IMR-90 (cell line): ENCODE measurements around the gene SCN1B. TPM values are rescaled to one million over a fixed set of nuclear protein-coding genes. Genes with fewer than 3 reads are reported as not detected.

ENCODE experiments used
- ATAC-seq: fragments of 200-7000 bp; cut with Tn5 transposase; 2 replicates; pipeline ENCODE4 v1.9.1; 2020; ENCODE audit warnings: low read depth, mild to moderate bottlenecking, moderate library complexity
- BruUV-seq: library from RNA; stranded (reverse); fragments of 400-500 nt; replicated peaks from 2 replicates; lab custom pipeline; 2021; lab: Mats Ljungman, UMichigan
- CTCF ChIA-PET: fragments of 300-600 bp; formaldehyde crosslinking; extraction: SDS; loops from one replicate; lab custom pipeline; 2021; ENCODE audit warnings: antibody characterized with exemption; lab: Yijun Ruan, JAX
- POLR2A ChIA-PET: fragments of 300-600 bp; sonication (Branson Sonifier 250); formaldehyde crosslinking; loops from one replicate; lab custom pipeline; 2022; ENCODE audit warnings: antibody characterized with exemption; ENCODE audit not compliant: unreplicated experiment; lab: Charles Lee
- DNase-seq: peaks from one replicate; pipeline ENCODE4 v3.0.0; 2013
- H2AFZ ChIP-seq: replicated peaks from 2 replicates; pipeline ENCODE3; 2013; ENCODE audit warnings: low read length, mild to moderate bottlenecking; ENCODE audit not compliant: poor library complexity
- H2AK5ac ChIP-seq: 2 replicates; pipeline ENCODE4 v1.6.1; 2013; ENCODE audit warnings: low read depth, low read length, inconsistent platforms
- H2AK9ac ChIP-seq: replicated peaks from 2 replicates; pipeline ENCODE3; 2013; ENCODE audit warnings: mild to moderate bottlenecking, low read depth, low read length, moderate library complexity; ENCODE audit not compliant: poor library complexity
- H2BK120ac ChIP-seq: 2 replicates; pipeline ENCODE4 v1.6.1; 2013; ENCODE audit warnings: low read depth, low read length, inconsistent platforms
- H2BK15ac ChIP-seq: 3 replicates; pipeline ENCODE4 v1.6.1; 2013; ENCODE audit warnings: low read depth, low read length, inconsistent platforms
- H2BK20ac ChIP-seq: 2 replicates; pipeline ENCODE4 v1.6.1; 2013; ENCODE audit warnings: low read depth, mild to moderate bottlenecking, inconsistent platforms, low read length, moderate library complexity
- H2BK5ac ChIP-seq: 2 replicates; pipeline ENCODE4 v1.6.1; 2013; ENCODE audit warnings: mild to moderate bottlenecking, low read depth, low read length, inconsistent platforms; ENCODE audit not compliant: poor library complexity, severe bottlenecking
- H3K14ac ChIP-seq: replicated peaks from 2 replicates; pipeline ENCODE4 v1.6.1; 2013; ENCODE audit warnings: low read depth, low read length, inconsistent platforms
- H3K18ac ChIP-seq: 2 replicates; pipeline ENCODE4 v1.6.1; 2013; ENCODE audit warnings: low read depth, low read length, control low read depth
- H3K23ac ChIP-seq: 2 replicates; pipeline ENCODE4 v1.6.1; 2013; ENCODE audit warnings: low read depth, low read length, inconsistent platforms
- H3K27ac ChIP-seq: 2 replicates; pipeline ENCODE4 v1.5.1; 2013; ENCODE audit warnings: mild to moderate bottlenecking, control low read depth, low read length; ENCODE audit not compliant: insufficient read depth
- H3K27me3 ChIP-seq: 2 replicates; pipeline ENCODE4 v1.6.1; 2013; ENCODE audit warnings: low read length; ENCODE audit not compliant: control insufficient read depth, insufficient read depth
- H3K36me3 ChIP-seq: 2 replicates; pipeline ENCODE4 v1.6.1; 2013; ENCODE audit warnings: low read length, mixed read lengths; ENCODE audit not compliant: control insufficient read depth, insufficient read depth
- H3K4ac ChIP-seq: 2 replicates; pipeline ENCODE4 v1.6.1; 2013; ENCODE audit warnings: low read depth, low read length, inconsistent platforms
- H3K4me1 ChIP-seq: 2 replicates; pipeline ENCODE4 v1.6.1; 2013; ENCODE audit warnings: low read length, mixed read lengths; ENCODE audit not compliant: control insufficient read depth, insufficient read depth
- H3K4me2 ChIP-seq: 2 replicates; pipeline ENCODE4 v1.6.1; 2013; ENCODE audit warnings: low read depth, mild to moderate bottlenecking, control low read depth, low read length, moderate library complexity
- H3K4me3 ChIP-seq: 2 replicates; pipeline ENCODE4 v1.5.1; 2013; ENCODE audit warnings: low read depth, mild to moderate bottlenecking, control low read depth, low read length, moderate library complexity; ENCODE audit not compliant: insufficient read depth
- H3K56ac ChIP-seq: 2 replicates; pipeline ENCODE4 v1.6.1; 2013; ENCODE audit warnings: low read length, inconsistent platforms; ENCODE audit not compliant: insufficient read depth; ENCODE audit errors: extremely low read depth
- H3K79me1 ChIP-seq, 2 experiments: 2 replicates each; pipeline ENCODE4 v1.6.1; 2013; ENCODE audit warnings: low read length in 2 of 2, inconsistent platforms in 1 of 2, low read depth in 1 of 2
- H3K9ac ChIP-seq: 2 replicates; pipeline ENCODE4 v1.6.1; 2013; ENCODE audit warnings: low read depth, low read length, control low read depth
- H3K9me1 ChIP-seq: 2 replicates; pipeline ENCODE4 v1.6.1; 2013; ENCODE audit warnings: low read length, inconsistent platforms; ENCODE audit not compliant: insufficient read depth
- H3K9me3 ChIP-seq: 2 replicates; pipeline ENCODE4 v1.6.1; 2013; ENCODE audit warnings: low read length; ENCODE audit not compliant: control insufficient read depth, insufficient read depth
- H4K20me1 ChIP-seq: 2 replicates; pipeline ENCODE4 v1.6.1; 2013; ENCODE audit warnings: low read length, inconsistent platforms; ENCODE audit not compliant: insufficient read depth
- H4K5ac ChIP-seq: 2 replicates; pipeline ENCODE4 v1.6.1; 2013; ENCODE audit warnings: mild to moderate bottlenecking, low read depth, low read length, control low read depth
- H4K8ac ChIP-seq, 2 experiments: 2 replicates each; pipeline ENCODE4 v1.6.1; 2013; ENCODE audit warnings: low read depth in 2 of 2, low read length in 2 of 2, control low read depth in 1 of 2, inconsistent platforms in 1 of 2
- H4K91ac ChIP-seq: 2 replicates; pipeline ENCODE4 v1.6.1; 2013; ENCODE audit warnings: low read depth, low read length, inconsistent platforms; ENCODE audit not compliant: insufficient read depth
- BHLHE40 ChIP-seq: fragments of 150-350 bp; IDR thresholded peaks from 2 replicates; pipeline ENCODE4 v1.6.1; 2016; ENCODE audit warnings: mild to moderate bottlenecking, low read depth, low read length
- CEBPB ChIP-seq: IDR thresholded peaks from 2 replicates; pipeline ENCODE4 v1.6.1; 2012; ENCODE audit warnings: low read depth, low read length, improper control_type of control experiment
- CHD1 ChIP-seq: IDR thresholded peaks from 2 replicates; pipeline ENCODE4 v1.6.1; 2012; ENCODE audit warnings: low read depth, low read length, improper control_type of control experiment
- FOS ChIP-seq: fragments of 150-350 bp; IDR thresholded peaks from 2 replicates; pipeline ENCODE4 v1.6.1; 2016; ENCODE audit warnings: low read depth, low read length
- MAFK ChIP-seq: IDR thresholded peaks from 2 replicates; pipeline ENCODE4 v1.6.1; 2012; ENCODE audit warnings: low read depth, low read length, improper control_type of control experiment
- MAZ ChIP-seq: IDR thresholded peaks from 2 replicates; pipeline ENCODE4 v1.6.1; 2012; ENCODE audit warnings: low read depth, mild to moderate bottlenecking, low read length, improper control_type of control experiment, moderate library complexity, borderline replicate concordance
- MXI1 ChIP-seq: IDR thresholded peaks from 2 replicates; pipeline ENCODE4 v1.6.1; 2012; ENCODE audit warnings: low read depth, mild to moderate bottlenecking, low read length, moderate library complexity, borderline replicate concordance
- NFE2L2 ChIP-seq: fragments of 150-350 bp; IDR thresholded peaks from 2 replicates; pipeline ENCODE4 v1.6.1; 2016; ENCODE audit warnings: low read depth, mild to moderate bottlenecking, low read length
- POLR2A ChIP-seq: IDR thresholded peaks from 2 replicates; pipeline ENCODE4 v1.6.1; 2012; ENCODE audit warnings: mild to moderate bottlenecking, low read depth, low read length
- RCOR1 ChIP-seq: IDR thresholded peaks from 2 replicates; pipeline ENCODE4 v1.6.1; 2012; ENCODE audit warnings: mild to moderate bottlenecking, low read length, improper control_type of control experiment; ENCODE audit not compliant: insufficient replicate concordance
- RFX5 ChIP-seq: IDR thresholded peaks from 2 replicates; pipeline ENCODE4 v1.8.0; 2012; ENCODE audit warnings: low read depth, mild to moderate bottlenecking, low read length, moderate library complexity
- SMC3 ChIP-seq: fragments of 150-350 bp; IDR thresholded peaks from 2 replicates; pipeline ENCODE4 v1.6.1; 2016; ENCODE audit warnings: low read depth, mild to moderate bottlenecking, antibody characterized with exemption, low read length, moderate library complexity
- WGBS, 2 experiments: methylation state at CpG; one replicate each; pipeline versions ENCODE4 v1.1.5 to v1.1.7; 2013; ENCODE audit warnings: missing lambda C conversion rate in 2 of 2; ENCODE audit not compliant: insufficient read length in 1 of 2; ENCODE audit errors: extremely low coverage in 2 of 2; 5-methylcytosine and 5-hydroxymethylcytosine counted together
- dilution Hi-C: fragments of 300-500 bp; cut with HindIII; formaldehyde crosslinking; loops from one replicate; pipeline ENCODE4 v1.14.3; 2018; ENCODE audit warnings: low sequenced_read_pairs; ENCODE audit not compliant: unreplicated experiment
- in situ Hi-C: fragments of 300-500 bp; cut with MboI; formaldehyde crosslinking; loops from 3 replicates; pipeline ENCODE4 v1.14.3; 2019; ENCODE audit warnings: low sequenced_read_pairs, inconsistent platforms, mixed read lengths
- intact Hi-C: fragments of 100-400 bp; cut with micrococcal nuclease; formaldehyde crosslinking; loops from 2 replicates; pipeline ENCODE4 v1.10.0; 2022
- polyA plus RNA-seq, 3 experiments: library from polyadenylated mRNA; depleted of rRNA; stranded (reverse); fragments of >200 nt; gene quantifications; 2 replicates each; pipeline ENCODE4 v1.2.3, GENCODE V29; 2012; ENCODE audit warnings: low replicate concordance in 1 of 3
- total RNA-seq: library from RNA; depleted of rRNA; stranded (reverse); fragments of >200 nt; gene quantifications from 2 replicates; pipeline ENCODE4 v1.2.3, GENCODE V29; 2012
- TF ChIP-seq, protein P1 (sequence below): conservative IDR thresholded peaks from 2 replicates; pipeline ENCODE4 v1.5.1; 2012; ENCODE audit warnings: mild to moderate bottlenecking, low read depth, low read length, improper control_type of control experiment
- TF ChIP-seq, protein P2 (sequence below): fragments of 150-350 bp; IDR thresholded peaks from 2 replicates; pipeline ENCODE4 v1.6.1; 2017; ENCODE audit warnings: mild to moderate bottlenecking, antibody characterized with exemption, low read length, low read depth

The SCN1B gene
- total and polyA plus RNA-seq, 2 of the 4 experiments (the other 2 are of a cell fraction) = 2.0 to 9.6 TPM

DNA sequence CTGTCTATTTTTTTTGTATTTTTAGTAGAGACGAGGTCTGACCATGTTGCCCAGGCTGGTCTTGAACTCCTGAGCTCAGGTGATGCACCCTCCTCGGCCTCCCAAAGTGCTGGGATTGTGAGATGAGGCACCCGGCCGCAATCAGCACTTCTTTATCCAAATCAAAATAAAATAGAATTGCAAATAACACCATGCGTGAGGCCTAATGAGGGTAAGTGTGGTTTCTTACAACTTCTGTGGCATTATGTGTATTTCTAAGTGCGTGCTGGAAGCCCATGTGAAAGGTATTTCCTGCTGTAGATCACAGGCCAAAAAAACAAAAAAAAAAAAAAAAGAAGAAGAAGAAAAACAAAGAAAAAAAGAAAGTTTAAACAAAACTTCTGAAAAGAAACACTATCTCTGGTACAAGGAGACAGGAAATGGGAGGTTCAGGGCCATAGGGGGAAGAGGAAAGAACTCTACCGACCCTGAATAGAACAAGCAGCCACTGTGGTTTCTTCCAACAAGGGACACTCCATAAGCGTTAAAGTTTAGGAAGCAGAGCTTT lies 33.1 kb upstream of the SCN1B start:
- Histone ChIP-seq H2BK120ac (no peak overlapping the region), H3K27ac (no peak overlapping the region), H3K4me3 (no peak overlapping the region), H2BK5ac (no peak overlapping the region), H3K18ac (no peak overlapping the region), H2AFZ (no peak overlapping the region), H3K23ac (no peak overlapping the region), H3K9me1 (peaks cover 5% of the 10 kb centered on the region; the same call in 1 of the 2 replicates), H3K14ac (0 out of 2 replicates have a peak overlapping the region, but pooled peaks have one; percentile 63), H4K8ac (no peak overlapping the region), H3K9me3 (peaks cover 2% of the 10 kb centered on the region; the same call in 1 of the 2 replicates), H2AK9ac (peak overlapping the region; percentile 38), H3K4me2 (no peak overlapping the region), H3K36me3 (peaks cover 3% of the 10 kb centered on the region; the same call in 1 of the 2 replicates), H2AK5ac (no peak overlapping the region), H3K27me3 (no peaks in the 10 kb centered on the region), H2BK15ac (no peak overlapping the region), H3K56ac (no peak overlapping the region), H3K4me1 (peaks cover 7% of the 10 kb centered on the region), H3K9ac (no peak overlapping the region), H3K79me1 (peaks cover 4 to 23% of the 10 kb centered on the region in 2 experiments; a peak in 2 of 4 replicates), H4K91ac (no peak overlapping the region), H2BK20ac (no peak overlapping the region), H3K4ac (no peak overlapping the region), H4K5ac (no peak overlapping the region), H4K20me1 (peaks cover 12% of the 10 kb centered on the region; the same call in 1 of the 2 replicates)
- no TSS peak for BruUV-seq
- no peak for DNase-seq
- ChIA-PET POLR2A (no interaction called here), CTCF (no interaction called here)
- intact Hi-C loops = no loop called here
- ATAC-seq = no peak
- dilution Hi-C loops = no loop called here
- in situ Hi-C loops = no loop called here
- TF ChIP-seq FOS (no peak), SMC3 (no peak), CHD1 (no peak), NFE2L2 (no peak), MAFK (no peak), CEBPB (no peak), MAZ (no peak), RCOR1 (no peak), MXI1 (no peak), POLR2A (no peak), RFX5 (no peak), BHLHE40 (no peak)
- TF ChIP-seq, protein P1, sequence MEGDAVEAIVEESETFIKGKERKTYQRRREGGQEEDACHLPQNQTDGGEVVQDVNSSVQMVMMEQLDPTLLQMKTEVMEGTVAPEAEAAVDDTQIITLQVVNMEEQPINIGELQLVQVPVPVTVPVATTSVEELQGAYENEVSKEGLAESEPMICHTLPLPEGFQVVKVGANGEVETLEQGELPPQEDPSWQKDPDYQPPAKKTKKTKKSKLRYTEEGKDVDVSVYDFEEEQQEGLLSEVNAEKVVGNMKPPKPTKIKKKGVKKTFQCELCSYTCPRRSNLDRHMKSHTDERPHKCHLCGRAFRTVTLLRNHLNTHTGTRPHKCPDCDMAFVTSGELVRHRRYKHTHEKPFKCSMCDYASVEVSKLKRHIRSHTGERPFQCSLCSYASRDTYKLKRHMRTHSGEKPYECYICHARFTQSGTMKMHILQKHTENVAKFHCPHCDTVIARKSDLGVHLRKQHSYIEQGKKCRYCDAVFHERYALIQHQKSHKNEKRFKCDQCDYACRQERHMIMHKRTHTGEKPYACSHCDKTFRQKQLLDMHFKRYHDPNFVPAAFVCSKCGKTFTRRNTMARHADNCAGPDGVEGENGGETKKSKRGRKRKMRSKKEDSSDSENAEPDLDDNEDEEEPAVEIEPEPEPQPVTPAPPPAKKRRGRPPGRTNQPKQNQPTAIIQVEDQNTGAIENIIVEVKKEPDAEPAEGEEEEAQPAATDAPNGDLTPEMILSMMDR = no peak
- TF ChIP-seq, protein P2, sequence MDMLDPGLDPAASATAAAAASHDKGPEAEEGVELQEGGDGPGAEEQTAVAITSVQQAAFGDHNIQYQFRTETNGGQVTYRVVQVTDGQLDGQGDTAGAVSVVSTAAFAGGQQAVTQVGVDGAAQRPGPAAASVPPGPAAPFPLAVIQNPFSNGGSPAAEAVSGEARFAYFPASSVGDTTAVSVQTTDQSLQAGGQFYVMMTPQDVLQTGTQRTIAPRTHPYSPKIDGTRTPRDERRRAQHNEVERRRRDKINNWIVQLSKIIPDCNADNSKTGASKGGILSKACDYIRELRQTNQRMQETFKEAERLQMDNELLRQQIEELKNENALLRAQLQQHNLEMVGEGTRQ = no peak
- 60% methylated on average over 1 of the region's 8 CpGs; no CpG with 5 or more reads in 1 of the 2 experiments for WGBS, 2 experiments
